OCI-LY7 (cell line): ENCODE results near the gene OR13C4. TPM values are rescaled to one million over a fixed set of nuclear protein-coding genes. Genes with fewer than 3 reads are reported as not detected.

ENCODE experiments used
- Bru-seq: library from RNA; stranded (reverse); fragments of 400-500 nt; gene quantifications from one replicate; lab custom pipeline; 2021; lab: Mats Ljungman, UMichigan
- BruChase-seq, 2 experiments: library from RNA; stranded (reverse); fragments of 400-500 nt; gene quantifications; one replicate each; lab custom pipeline; 2021; lab: Mats Ljungman, UMichigan
- BruUV-seq: library from RNA; stranded (reverse); fragments of 400-500 nt; replicated peaks from 2 replicates; lab custom pipeline; 2021; lab: Mats Ljungman, UMichigan
- CTCF ChIA-PET: fragments of 300-600 bp; sonication (Branson Sonifier 250); formaldehyde crosslinking; loops from one replicate; lab custom pipeline; 2022; ENCODE audit warnings: antibody characterized with exemption; ENCODE audit not compliant: unreplicated experiment; lab: Charles Lee
- POLR2A ChIA-PET: fragments of 300-600 bp; sonication (Branson Sonifier 250); formaldehyde crosslinking; loops from one replicate; lab custom pipeline; 2022; ENCODE audit warnings: antibody characterized with exemption; lab: Charles Lee
- DNase-seq: peaks from one replicate; pipeline ENCODE4 v3.0.0-alpha.2; 2015; ENCODE audit warnings: low spot score
- H2AFZ ChIP-seq: fragments of 200-600 bp; sonication (generic), shearing (Covaris generic); 2 replicates; pipeline ENCODE4 v1.6.1; 2014; ENCODE audit warnings: mild to moderate bottlenecking, antibody characterized with exemption, low read length, moderate library complexity
- H3K27ac ChIP-seq: fragments of 200-600 bp; sonication (generic); 2 replicates; pipeline ENCODE4 v1.5.1; 2014; ENCODE audit warnings: mixed run types, low read depth, mild to moderate bottlenecking, moderate library complexity, low read length, inconsistent platforms; ENCODE audit not compliant: poor library complexity, severe bottlenecking
- H3K36me3 ChIP-seq: fragments of 200-600 bp; sonication (generic); 2 replicates; pipeline ENCODE4 v1.6.1; 2014; ENCODE audit warnings: mild to moderate bottlenecking, antibody characterized with exemption, low read length, moderate library complexity, mixed read lengths; ENCODE audit not compliant: insufficient read depth
- H3K4me1 ChIP-seq: fragments of 200-600 bp; sonication (generic); 2 replicates; pipeline ENCODE4 v1.5.1; 2014; ENCODE audit warnings: mild to moderate bottlenecking, low read length; ENCODE audit not compliant: insufficient read depth, poor library complexity, severe bottlenecking
- H3K4me2 ChIP-seq: fragments of 200-600 bp; sonication (generic); 2 replicates; pipeline ENCODE4 v1.6.1; 2014; ENCODE audit warnings: mild to moderate bottlenecking, low read length
- H3K4me3 ChIP-seq: fragments of 200-600 bp; sonication (generic); 2 replicates; pipeline ENCODE4 v1.5.1; 2014; ENCODE audit warnings: mild to moderate bottlenecking, low read depth, low read length; ENCODE audit not compliant: poor library complexity, severe bottlenecking
- H3K79me2 ChIP-seq: fragments of 200-600 bp; sonication (generic); 2 replicates; pipeline ENCODE4 v1.6.1; 2016; ENCODE audit warnings: low read depth, mild to moderate bottlenecking, low read length, moderate library complexity, mixed read lengths; ENCODE audit not compliant: insufficient read depth
- H3K9me2 ChIP-seq: fragments of 200-600 bp; sonication (generic); 2 replicates; pipeline ENCODE4 v1.6.1; 2016; ENCODE audit warnings: mild to moderate bottlenecking, low read length, mixed read lengths; ENCODE audit not compliant: insufficient read depth
- H3K9me3 ChIP-seq: fragments of 200-600 bp; sonication (generic); 2 replicates; pipeline ENCODE4 v1.6.1; 2014; ENCODE audit warnings: mild to moderate bottlenecking, mixed run types, low read length, mixed read lengths
- H4K20me1 ChIP-seq: fragments of 200-600 bp; sonication (generic); 2 replicates; pipeline ENCODE4 v1.6.1; 2014; ENCODE audit warnings: mild to moderate bottlenecking, antibody characterized with exemption, low read length, moderate library complexity, mixed read lengths; ENCODE audit not compliant: insufficient read depth
- CTCF ChIP-seq: fragments of 200-600 bp; sonication (generic); conservative IDR thresholded peaks from 2 replicates; pipeline ENCODE4 v1.5.1; 2014; ENCODE audit warnings: mild to moderate bottlenecking, antibody characterized with exemption, low read length, moderate library complexity, mixed read lengths
- EZH2phosphoT487 ChIP-seq: fragments of 200-600 bp; sonication (generic); IDR thresholded peaks from 2 replicates; pipeline ENCODE4 v1.6.1; 2018; ENCODE audit warnings: low read depth, borderline replicate concordance, mild to moderate bottlenecking, mixed run types, antibody characterized with exemption, low read length, moderate library complexity, mixed read lengths
- intact Hi-C: fragments of 100-400 bp; cut with micrococcal nuclease; formaldehyde crosslinking; loops from one replicate; pipeline ENCODE4 v1.10.0; 2022; ENCODE audit not compliant: unreplicated experiment
- long read RNA-seq: library from polyadenylated mRNA; stranded (forward); transcript quantifications from one replicate; pipeline ENCODE4 v2.0.0, GENCODE V29; 2022
- total RNA-seq, 2 experiments: library from RNA; depleted of rRNA in 1 of 2; stranded (reverse); fragments of >200 nt in 1 of 2; shearing (Covaris generic) in 1 of 2; gene quantifications; 2 replicates each; pipeline ENCODE4 v1.2.3, GENCODE V29; 2014 to 2022

OR13C4 gene
- total RNA-seq (2014; rRNA removed; shearing (Covaris generic)) (not detected in 2 replicates), total RNA-seq (2022) (not detected in 2 replicates), Bru-seq, nascent RNA (not detected), BruChase-seq, experiment 1, labeled RNA remaining after a 6-hour chase (not detected), BruChase-seq, experiment 2, labeled RNA remaining after a 2-hour chase (not detected)
- long read RNA-seq, result 0 reads

GRCh38 chr9:104527109-104527508 lies at the start of gene OR13C4:
TSS of gene OR13C4 (minus strand) at chr9:104527209. CDS start at chr9:104527209, 0 bp downstream.
- H4K20me1 ChIP-seq, result no peaks in the 10 kb centered on the region
- H3K4me3 ChIP-seq, result no peak within 1 kb of the TSS
- H3K36me3 ChIP-seq, result no peaks in the 10 kb centered on the region
- TF ChIP-seq EZH2phosphoT487 (no peak), CTCF (no peak)
- H3K9me2 ChIP-seq, result no peaks in the 10 kb centered on the region
- no peak within 1 kb of the TSS for H3K4me2 ChIP-seq
- H3K4me1 ChIP-seq, result no peaks in the 10 kb centered on the region
- ChIA-PET CTCF (no interaction called here), POLR2A (interaction anchor here (0.5 kb wide), 1 partner anchor 115 kb away, joined by 4 read pairs; no protein-coding TSS in a partner anchor)
- intact Hi-C loops, result no loop called here
- no TSS peak for BruUV-seq
- H3K27ac ChIP-seq, result no peak within 1 kb of the TSS
- no peak for DNase-seq
- H3K9me3 ChIP-seq, result no peaks in the 10 kb centered on the region
- H3K79me2 ChIP-seq, result no peaks in the 10 kb centered on the region
- H2AFZ ChIP-seq, result no peak within 1 kb of the TSS

GRCh38 chr9:104575456-104575855 lies 48.4 kb upstream of the OR13C4 start:
- TF ChIP-seq CTCF (no peak), EZH2phosphoT487 (no peak)
- no peaks in the 10 kb centered on the region for H4K20me1 ChIP-seq
- H2AFZ ChIP-seq, result no peak overlapping the region
- no peak overlapping the region for H3K27ac ChIP-seq
- no peaks in the 10 kb centered on the region for H3K36me3 ChIP-seq
- BruUV-seq, result no TSS peak
- H3K4me2 ChIP-seq, result no peak overlapping the region
- POLR2A ChIA-PET, result no interaction called here
- no peaks in the 10 kb centered on the region for H3K79me2 ChIP-seq
- no peak overlapping the region for H3K4me3 ChIP-seq
- CTCF ChIA-PET, result no interaction called here
- H3K4me1 ChIP-seq, result no peaks in the 10 kb centered on the region
- DNase-seq, result no peak
- no peaks in the 10 kb centered on the region for H3K9me3 ChIP-seq
- intact Hi-C loops, result no loop called here
- no peaks in the 10 kb centered on the region for H3K9me2 ChIP-seq

- Histone ChIP-seq H2AFZ (no peak overlapping the region), H3K36me3 (no peaks in the 10 kb centered on the region), H3K9me2 (no peaks in the 10 kb centered on the region), H3K27ac (no peak overlapping the region), H3K9me3 (no peaks in the 10 kb centered on the region), H3K79me2 (no peaks in the 10 kb centered on the region), H3K4me3 (no peak overlapping the region), H3K4me2 (no peak overlapping the region), H4K20me1 (no peaks in the 10 kb centered on the region), H3K4me1 (no peaks in the 10 kb centered on the region)
- TF ChIP-seq CTCF (no peak), EZH2phosphoT487 (no peak)
- ChIA-PET POLR2A (no interaction called here), CTCF (no interaction called here)
- intact Hi-C loops, result no loop called here
- BruUV-seq, result no TSS peak
- no peak for DNase-seq
Measured at GRCh38 chr9:104572612-104573011, 45.6 kb upstream of the OR13C4 start.
